VCaP (cell line): ENCODE measurements around the gene TMEM129.

Source experiments
- H3K27ac ChIP-seq: fragments of 450-650 bp; 2 replicates; pipeline ENCODE4 v1.5.1; 2017
- TF ChIP-seq, protein P1 (sequence below): fragments of 450-650 bp; conservative IDR thresholded peaks from 2 replicates; pipeline ENCODE4 v1.5.1; 2017; ENCODE audit warnings: mild to moderate bottlenecking, moderate library complexity

TMEM129 gene

GRCh38 chr4:1669270-1669669 is 51.9 kb downstream of the TMEM129 start:
- TF ChIP-seq, protein P1, sequence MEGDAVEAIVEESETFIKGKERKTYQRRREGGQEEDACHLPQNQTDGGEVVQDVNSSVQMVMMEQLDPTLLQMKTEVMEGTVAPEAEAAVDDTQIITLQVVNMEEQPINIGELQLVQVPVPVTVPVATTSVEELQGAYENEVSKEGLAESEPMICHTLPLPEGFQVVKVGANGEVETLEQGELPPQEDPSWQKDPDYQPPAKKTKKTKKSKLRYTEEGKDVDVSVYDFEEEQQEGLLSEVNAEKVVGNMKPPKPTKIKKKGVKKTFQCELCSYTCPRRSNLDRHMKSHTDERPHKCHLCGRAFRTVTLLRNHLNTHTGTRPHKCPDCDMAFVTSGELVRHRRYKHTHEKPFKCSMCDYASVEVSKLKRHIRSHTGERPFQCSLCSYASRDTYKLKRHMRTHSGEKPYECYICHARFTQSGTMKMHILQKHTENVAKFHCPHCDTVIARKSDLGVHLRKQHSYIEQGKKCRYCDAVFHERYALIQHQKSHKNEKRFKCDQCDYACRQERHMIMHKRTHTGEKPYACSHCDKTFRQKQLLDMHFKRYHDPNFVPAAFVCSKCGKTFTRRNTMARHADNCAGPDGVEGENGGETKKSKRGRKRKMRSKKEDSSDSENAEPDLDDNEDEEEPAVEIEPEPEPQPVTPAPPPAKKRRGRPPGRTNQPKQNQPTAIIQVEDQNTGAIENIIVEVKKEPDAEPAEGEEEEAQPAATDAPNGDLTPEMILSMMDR, result no peak
- no peak overlapping the region for H3K27ac ChIP-seq

DNA sequence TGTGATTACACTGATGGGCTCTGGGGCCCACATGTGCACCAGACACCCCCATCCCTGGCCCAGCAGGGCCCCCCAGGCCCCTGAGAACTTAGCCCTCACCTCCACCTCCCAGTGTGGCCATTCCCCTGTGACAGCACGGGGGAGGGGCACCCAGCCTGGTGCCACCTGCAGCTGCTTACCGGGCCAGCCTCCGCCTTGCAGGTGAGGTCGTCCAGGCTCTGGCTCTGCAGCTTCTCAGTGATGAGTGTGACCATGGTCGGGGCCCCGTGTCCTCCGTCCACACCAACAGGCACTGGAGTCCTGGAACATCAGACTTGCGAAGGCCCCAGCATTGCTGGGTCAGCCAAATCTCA is 52.7 kb downstream of the TMEM129 start:
- TF ChIP-seq, protein P1, result no peak
- no peak overlapping the region for H3K27ac ChIP-seq

DNA sequence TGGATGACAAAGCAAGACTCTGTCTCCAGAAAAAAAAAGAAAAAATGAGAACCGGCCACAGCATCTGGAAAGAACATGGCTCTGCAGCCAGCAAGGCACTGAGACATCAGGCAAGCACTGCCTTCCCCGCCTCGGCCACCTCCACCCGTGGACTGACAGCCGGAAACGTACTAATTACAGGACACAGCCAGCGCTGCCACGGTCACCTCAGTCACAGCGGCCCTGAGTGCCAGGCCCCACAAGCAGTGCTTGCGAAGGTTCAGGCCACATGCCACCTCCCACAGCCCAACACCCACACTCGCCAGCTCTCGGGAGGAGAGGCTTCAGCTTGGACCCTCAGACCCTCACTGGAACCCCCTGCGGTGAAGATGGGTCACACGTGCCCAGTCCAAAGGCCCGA is 53.9 kb downstream of the TMEM129 start:
- no peak overlapping the region for H3K27ac ChIP-seq
- TF ChIP-seq, protein P1, result no peak

DNA sequence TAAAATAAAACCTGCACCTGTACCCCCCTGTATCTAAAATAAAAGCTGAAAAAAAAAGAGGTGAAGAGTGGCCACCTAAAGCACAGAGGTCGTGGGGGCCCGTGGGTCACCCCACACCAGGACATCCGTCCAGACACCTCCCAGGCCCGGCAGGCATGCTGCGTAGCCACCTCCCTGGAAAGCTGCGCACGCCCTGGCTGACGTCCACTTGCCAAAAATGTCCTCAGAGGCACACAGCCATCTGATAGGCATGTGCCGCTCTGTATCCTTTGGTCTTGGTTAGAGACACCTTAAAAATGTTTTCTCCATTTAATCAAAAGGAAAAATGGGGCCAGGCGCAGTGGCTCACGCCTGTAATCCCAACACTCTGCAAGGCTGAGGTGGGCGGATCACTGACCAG is 54.7 kb downstream of the TMEM129 start:
- TF ChIP-seq, protein P1, result no peak
- 0 out of 2 replicates have a peak overlapping the region, but pooled peaks have one; percentile 16 for H3K27ac ChIP-seq
